Iris pigment epithelial cell (primary cell): ENCODE results near the gene SLC35B4.
A peak's percentile ranks its signal among the peaks of the same experiment; 100 is the strongest.
"Not testable (repeated sequence)": the region's sequence is repeated elsewhere in the genome, so short reads cannot be mapped to it uniquely, and the experiment has no call there.

ENCODE experiments used
- DNase-seq: peaks from one replicate; pipeline ENCODE4 v3.0.0-alpha.2; 2011; ENCODE audit warnings: low read depth

Gene SLC35B4

GRCh38 chr7:134331393-134331792, 14.7 kb upstream of the SLC35B4 start:
- no peak for DNase-seq

DNA sequence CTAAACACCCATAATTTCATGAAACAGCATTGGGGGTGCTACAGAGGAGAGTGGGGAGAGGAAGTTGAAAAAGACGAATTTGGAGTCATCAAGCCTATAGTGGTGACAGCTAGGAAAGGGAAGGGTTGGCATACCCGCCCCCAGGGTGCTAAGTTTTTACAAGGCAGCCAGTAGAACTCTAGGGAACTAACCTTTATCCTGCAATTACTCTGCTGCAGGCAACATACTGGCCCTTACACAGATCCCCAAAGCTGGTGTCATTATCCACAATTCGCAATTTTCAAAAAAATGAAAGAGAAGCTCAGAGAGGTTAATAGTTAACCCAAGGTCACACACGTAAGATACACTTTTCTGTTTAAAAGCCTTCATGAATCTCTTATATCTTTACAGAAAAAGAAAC, 14.2 kb upstream of the SLC35B4 start:
- DNase-seq: no peak

GRCh38 chr7:134329614-134330346, 13.1 kb upstream of the SLC35B4 start:
- no peak for DNase-seq

DNA sequence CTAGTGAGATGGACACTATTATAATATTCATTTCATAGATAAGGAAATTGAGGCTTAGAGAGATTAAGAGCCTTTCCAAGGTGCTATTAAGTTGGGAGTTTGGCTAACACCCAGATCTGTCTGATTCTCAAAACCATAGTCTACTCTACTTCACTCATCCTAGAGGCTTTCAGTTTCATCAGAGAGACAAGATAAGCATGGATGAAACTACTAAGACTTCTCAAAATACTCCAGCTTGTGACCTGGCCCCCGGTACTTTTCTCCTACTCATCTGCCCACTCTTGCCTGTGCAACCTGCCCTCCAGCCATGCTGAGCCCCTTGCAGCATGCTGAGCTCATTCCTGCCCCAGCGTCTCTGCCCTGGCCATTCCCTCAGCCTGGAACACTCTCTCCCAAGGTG, 12.2 kb upstream of the SLC35B4 start:
- no peak for DNase-seq

DNA sequence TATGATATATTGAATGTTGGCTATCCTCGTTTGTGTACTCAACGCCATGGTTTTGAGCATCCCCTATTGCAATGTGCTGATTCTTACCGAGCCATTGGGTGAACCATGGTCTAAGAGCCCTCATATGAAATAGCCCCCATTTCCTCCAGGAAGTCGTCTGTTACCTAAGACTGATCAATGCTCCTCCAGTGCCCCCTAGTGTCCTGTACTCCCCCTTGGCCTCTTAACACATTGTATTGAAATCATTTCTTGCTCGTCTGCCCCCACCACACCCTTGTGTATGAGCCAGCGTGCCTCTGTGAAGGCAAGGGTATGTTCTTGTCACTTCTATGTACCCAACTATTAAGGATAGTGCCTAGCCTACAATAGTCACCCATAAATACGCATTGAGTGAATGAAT, 11.2 kb upstream of the SLC35B4 start:
- peak; percentile 55 for DNase-seq

- DNase-seq: no peak
These were observed 7.4 kb upstream of the SLC35B4 start for GRCh38 chr7:134324107-134324506.

- DNase-seq: no peak
These were observed 3.5 kb upstream of the SLC35B4 start for GRCh38 chr7:134320201-134320600.

GRCh38 chr7:134318443-134318842, 1.7 kb upstream of the SLC35B4 start:
- no peak for DNase-seq

DNA sequence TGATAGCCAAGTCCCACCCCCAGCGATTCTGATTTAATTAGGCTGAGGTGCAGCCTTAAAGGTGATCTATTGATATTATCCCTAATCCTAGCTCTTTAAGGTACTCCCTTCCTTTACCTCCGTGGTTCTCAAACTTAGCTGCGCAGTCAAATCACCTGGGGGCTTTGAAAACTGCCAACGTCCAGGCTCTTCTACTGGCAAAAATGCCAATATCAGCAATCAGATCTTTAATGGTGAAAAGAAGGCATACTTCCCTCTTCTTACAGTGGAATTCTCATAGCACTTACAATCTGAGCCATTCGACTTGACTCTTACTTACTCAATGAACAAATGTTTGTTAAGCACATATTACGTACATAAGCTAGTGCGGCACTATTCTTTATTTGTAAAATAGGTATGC, 704 bp upstream of the SLC35B4 start:
- no peak for DNase-seq

DNA sequence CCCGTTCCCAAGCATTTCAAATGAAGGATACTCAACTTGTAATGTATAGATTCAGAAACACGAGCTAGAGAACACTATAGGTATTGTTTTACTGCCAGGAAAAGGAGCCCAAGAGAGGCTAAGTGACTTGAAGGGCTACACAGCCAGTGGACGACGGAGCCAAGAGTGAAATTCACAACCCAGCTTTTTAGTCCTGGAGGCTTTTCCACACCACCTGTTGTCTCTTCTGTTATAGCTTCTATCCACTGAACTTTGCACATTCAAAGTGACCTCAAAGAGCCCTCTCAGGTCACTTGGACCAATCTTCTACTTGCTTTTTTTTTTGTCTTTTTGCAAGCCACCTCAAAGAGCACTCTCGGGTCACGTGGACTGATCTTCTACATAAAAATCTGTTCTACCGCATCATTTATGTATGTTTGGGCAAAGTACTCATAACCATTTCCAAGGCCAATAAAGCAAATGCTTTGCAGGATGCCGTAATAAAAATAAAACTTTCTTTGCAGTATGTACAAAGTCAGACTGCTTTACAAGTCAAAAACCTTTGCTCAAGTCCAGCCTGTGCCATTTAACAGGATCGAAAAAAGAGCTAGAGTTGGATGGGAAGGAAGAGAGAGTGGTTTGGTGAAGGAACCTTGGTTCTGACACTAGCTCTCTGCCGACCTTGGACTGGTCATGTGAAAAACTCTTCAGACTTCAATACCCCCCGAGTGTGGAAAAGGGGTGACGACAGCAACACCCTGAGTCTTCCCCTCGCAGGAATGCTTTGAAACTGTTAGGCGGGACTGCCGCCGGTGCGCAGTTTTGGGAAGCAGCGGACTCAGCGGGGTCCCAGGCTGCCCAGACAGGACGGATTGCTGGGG, 821 bp downstream of the SLC35B4 start:
- DNase-seq: peak; percentile 41

DNA sequence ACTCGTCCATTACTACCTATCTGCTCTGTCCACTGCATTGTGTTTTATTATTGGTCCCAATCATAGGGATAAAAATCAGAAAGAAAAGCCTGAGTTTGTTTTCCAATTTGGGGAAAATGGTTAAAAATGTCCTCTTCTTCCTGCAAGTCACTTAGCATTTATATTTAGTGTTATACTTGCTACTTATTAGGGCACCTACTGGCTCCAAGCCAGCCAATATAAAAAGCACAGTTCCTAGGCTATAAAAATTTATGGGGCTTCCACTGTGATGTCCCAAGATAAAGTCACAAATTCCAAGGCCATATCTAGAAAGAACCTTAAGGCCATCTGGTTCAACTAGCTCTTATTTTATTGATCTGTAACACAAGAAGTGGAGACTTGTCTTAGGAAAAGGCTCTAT, 3.2 kb downstream of the SLC35B4 start:
- no peak for DNase-seq

GRCh38 chr7:134312717-134313116, 4.0 kb downstream of the SLC35B4 start:
- no peak for DNase-seq

DNA sequence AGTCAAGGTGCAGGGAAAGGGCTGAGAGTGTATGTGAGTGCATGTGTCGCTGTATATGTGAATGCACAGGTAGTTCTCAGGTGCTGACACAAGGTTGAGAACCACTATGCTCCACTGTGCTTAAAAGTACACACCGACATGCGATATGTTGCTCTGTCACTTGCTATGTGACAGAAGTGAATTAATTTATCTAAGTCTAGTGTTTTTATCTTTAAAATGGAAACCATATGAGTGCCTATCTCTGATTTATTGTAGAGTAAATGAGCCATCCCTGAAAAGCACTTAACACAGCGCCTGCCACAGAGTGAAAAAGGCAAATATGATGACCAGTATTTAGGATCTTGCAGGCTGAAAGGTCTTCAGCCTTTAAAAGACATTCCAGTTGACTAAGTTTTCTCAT, 4.9 kb downstream of the SLC35B4 start:
- no peak for DNase-seq

DNA sequence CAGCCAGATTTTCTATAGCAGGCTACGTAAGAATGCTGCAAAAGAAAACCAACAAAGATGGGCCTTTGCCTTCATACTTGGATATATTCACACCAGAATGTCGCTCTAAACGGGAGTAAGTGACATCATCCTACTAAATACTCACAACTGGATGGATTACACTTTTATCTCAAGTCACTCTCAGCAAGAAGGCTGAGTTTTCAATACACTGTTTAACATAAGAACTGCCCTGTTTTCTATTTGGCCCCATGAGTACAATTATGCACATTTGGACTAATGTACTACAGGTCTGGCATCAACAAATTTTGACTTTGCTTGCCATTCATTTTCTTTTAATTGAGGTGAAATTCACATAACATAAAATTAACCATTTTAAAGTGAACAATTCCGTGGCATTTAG, 8.2 kb downstream of the SLC35B4 start:
- no peak for DNase-seq

DNA sequence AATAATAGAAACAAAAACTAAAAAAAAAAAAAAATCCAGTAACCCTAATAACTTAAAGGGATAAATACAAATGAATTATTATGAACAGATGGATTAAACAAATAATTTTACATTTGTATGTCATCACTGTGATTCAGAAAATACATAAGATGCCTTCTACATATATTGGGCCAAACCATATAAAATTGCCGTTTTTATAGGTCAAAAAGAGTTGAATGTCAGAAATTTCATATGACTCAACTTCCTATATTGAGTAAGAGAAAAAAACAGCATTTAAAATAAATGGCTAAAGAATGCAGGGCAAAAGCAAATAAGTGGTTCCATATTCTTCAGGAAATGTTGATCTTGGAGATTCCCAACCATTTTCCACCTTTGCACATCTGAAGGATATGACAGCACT, 9.4 kb downstream of the SLC35B4 start:
- DNase-seq: peak; percentile 64

DNA sequence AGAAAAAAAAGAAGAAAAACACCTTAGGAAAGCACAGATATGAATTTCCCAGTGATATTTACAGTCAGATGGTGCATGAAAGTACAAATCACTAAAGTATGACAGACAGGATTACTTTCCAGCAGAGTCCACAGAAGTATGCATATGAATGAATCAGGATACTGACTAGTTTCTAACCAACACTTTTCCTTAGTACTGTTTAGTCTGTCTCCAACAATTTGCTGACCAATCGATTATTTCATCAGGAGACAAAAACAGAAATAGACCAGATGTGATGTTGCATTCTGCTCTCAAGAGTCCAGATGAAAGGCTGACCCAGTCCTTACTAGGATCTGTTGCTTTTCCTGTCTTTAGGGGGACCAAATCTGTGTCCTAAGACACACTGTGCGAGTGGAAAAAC, 14.6 kb downstream of the SLC35B4 start:
- peak; percentile 62 for DNase-seq

DNA sequence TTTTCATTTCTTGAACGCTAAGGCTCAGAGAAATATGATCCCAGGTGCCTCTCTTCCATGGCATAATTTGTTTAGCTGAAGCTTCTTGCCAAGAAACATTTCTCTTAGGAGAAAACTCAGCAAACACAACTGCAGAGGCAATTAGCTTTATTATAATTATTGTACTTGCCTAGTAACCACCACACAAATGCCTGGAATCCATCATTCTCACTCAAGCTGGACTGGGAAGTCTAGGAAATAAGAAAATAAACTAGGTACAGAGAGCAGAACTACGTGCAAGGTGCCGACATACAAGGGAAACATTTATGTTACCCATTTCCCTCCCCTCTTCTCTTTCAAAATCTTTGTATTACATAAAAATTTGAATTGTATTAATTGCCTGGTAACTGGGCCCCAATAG, 15.1 kb downstream of the SLC35B4 start:
- no peak for DNase-seq

DNA sequence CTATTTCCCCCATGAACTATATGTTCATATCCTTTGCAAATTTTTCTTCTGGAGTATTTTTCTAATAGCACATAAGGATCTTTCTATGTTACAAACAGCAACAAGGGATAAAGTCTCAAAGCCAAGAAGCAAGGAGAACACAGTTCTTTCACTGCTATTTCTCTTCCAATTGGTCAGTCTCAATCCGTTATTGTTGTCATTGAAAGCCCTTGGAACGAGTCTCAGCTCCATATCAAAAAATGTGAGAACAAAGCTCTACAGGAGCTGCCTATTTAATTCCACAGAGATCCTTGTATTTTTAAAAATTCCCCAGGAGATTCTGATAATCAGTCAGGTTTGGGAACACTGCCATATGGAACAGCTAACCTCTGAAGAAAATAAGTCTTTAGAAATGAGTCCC, 15.7 kb downstream of the SLC35B4 start:
- no peak for DNase-seq

DNA sequence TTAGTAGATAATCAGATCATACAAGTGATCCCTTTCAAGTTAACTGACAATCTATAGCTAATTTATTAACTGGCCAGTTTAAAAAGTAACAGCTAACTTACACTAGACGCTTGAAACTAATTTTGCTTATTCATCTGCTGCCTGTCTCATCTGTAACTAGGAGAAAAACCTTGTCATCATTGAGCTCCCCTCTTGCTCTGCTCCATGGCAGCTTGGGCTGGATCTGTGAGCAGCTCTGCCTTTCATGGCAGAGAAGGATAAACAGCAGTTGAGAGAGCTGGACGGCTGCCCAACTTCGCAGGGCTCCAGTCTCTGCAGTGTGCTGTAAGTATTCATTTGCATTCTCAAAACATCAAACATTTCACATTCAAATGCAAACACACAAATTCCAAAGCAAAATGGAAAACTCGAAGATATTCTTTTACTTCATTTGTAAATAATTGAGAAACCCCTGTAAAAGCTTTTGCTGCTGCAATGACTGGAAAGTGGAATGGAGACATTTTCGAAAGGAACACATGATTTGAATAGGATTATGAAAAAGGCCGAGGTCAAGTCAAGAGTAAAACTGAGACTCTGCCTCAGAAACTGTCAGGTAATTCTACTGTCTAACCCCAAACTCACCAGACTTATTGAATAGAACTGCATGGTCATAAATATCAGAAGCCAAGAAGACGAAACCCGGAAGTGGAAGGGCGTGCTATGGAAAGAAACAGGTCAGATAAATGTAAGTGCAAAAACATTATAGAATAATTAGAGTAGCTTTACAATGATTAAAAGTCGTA, 17.6 kb downstream of the SLC35B4 start:
- peak; percentile 68 for DNase-seq

GRCh38 chr7:134297489-134297888, 19.2 kb downstream of the SLC35B4 start:
- DNase-seq: no peak

GRCh38 chr7:134295982-134296381, 20.7 kb downstream of the SLC35B4 start:
- not testable (repeated sequence) for DNase-seq

DNA sequence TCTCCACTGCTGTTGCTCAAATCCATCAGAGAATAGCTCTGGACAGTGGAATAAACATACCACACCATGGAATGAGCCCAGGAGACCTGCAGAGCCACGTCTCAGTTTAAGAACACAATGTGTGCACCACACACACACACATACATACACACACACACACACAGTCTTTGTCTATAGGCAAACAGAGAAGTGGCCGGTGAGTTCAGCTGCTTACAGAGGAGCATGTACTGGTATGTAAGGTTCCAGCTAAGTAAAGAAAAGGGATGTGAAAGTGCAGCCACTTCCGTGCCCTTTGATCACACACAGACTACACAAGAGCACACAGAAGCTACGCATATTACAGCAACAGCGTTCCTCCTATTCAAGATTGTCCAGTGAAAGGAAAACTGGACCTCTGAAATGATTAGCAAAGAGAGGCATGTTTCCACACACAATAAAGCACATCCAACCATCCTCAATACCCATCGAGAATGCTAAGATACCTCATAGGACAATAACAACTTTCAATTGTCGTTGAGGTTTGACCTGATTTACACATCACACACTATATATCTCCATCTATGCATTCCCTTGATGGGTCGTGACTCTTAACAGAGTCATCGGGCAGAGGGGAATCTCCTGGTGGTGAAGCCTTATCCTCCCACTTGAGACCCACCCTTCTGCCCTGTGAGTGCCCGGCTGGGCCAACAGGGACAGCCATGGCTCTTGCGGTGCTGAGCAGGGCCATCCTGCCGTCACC, 23.6 kb downstream of the SLC35B4 start:
- no peak for DNase-seq
